Stimulated activated CD8-positive, alpha-beta memory T cell treated with anti-CD3 and anti-CD28 coated beads, Interleukin-7, amount 100 ng/mL, for 24 hours (primary cell): Measurements from ENCODE around the gene MTCH1.
"Not testable (repeated sequence)": the region's sequence is repeated elsewhere in the genome, so short reads cannot be mapped to it uniquely, and the experiment has no call there.

Source experiments
- DNase-seq: peaks from one replicate; pipeline ENCODE4 v3.0.0-alpha.2; 2020; ENCODE audit warnings: low read depth

The MTCH1 gene

DNA sequence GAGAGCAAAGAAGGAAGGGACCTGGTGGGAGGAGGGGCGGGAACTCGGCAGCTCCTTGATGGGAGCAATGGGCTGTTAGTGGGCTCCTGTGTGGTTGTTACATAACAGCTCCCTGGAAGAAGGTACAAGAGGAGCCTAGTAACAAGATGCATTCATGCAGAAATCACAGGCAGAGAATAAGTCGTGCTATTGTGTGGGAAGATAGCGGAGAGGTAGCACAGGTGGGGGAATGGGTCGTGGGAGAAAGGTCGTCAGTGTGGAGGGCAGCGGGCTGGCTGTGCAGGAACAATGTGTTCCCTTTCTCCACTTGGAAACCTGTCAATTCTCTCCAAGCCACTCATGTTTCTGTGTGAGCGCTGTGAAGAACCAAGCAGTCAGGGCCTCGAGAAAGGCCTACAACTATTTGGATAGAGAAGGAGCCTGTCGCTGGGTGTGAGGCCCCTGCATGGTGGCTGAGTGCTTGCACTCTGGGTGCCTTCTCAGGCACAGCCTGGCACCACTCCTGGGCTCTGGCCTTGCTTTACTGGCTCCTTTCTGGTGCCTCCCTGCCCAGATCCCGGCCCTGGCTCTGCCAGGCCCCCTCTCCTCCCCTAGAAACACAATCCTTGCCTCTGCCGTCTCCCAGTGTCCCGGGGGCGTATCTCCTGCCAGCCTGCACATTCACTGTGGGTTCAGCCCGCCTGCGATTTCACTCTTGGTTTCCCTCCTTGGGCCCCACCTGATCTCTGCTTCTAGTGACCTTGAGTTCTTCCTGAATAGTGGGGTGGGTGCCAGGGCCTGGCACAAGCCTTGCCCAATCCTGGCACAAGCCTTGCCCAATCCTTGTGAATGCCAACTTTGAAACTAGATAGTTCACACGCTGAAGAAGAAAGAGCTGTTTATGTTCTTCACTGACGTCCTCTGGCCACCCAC is 12.1 kb upstream of the MTCH1 start:
- no peak for DNase-seq

DNA sequence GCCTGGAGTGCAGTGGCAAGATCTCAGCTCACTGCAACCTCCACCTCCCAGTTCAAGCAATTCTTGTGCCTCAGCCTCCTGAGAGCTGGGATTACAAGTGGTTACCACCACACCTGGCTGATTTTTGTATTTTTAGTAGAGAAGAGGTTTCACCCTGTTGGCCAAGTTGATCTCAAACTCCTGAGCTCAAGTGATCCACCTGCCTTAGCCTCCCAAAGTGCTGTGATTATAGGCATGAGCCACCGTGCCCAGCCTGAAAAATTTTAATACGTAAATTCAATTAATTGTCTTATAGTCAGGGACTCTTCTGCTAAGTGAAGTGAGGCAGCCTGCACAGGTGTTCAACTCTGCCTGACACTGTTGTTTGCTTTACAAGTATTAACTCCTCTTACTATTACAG is 4.4 kb upstream of the MTCH1 start:
- DNase-seq = not testable (repeated sequence)

DNA sequence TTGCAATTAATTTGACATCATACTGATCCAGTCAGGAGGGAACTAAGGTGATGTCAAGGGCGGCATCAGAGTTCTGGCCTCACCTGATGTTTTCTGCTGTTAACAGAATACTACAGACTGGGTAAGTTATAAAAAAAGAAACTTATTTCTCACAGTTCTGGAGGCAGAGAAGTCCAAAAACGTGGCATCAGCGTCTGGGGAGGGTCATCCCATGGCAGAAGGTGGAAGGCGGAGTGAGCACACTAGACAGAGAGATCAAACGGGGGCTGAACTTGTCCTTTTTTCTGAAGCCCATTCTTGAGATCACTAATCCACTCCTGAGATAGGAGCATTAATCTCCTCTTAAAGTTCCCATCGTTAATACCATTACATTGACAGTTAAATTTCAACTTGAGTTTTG is 3.3 kb upstream of the MTCH1 start:
- DNase-seq = no peak

DNA sequence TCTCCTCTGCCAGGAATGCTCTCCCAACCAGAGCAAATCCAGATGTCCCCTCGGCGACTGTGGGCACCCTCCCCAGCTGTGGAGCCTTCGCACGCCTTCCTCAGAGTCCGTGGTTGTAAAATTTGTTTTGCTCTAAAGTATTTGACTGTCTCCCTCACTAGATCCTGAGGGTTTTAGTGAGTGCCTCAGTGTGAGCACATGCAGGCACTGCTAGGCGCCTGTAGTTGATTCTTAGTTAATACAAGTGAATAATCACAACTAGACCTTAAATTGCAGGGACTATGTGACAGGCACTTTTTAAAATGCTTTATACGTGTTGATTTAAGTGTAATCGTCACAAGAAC is 680 bp upstream of the MTCH1 start:
- no peak for DNase-seq

DNA sequence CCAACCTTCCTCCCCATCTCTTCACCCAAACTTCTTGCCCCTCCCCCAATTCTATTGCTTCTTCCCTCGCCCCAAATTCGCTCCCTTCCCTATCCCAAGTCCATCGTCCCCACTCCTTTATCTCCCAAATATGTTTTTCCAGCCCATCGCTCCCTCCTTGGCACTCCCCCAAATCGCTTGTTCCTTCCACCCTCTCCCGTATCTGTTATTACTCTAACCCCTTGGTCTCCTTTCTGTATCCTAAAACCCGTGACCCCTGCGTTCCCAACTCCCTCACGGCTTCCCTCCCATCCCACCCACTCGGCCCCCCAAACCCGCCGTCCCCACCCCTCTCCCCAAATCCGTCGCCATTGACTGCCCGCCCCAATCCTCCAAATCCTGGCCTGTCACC is 584 bp downstream of the MTCH1 start:
- no peak for DNase-seq

DNA sequence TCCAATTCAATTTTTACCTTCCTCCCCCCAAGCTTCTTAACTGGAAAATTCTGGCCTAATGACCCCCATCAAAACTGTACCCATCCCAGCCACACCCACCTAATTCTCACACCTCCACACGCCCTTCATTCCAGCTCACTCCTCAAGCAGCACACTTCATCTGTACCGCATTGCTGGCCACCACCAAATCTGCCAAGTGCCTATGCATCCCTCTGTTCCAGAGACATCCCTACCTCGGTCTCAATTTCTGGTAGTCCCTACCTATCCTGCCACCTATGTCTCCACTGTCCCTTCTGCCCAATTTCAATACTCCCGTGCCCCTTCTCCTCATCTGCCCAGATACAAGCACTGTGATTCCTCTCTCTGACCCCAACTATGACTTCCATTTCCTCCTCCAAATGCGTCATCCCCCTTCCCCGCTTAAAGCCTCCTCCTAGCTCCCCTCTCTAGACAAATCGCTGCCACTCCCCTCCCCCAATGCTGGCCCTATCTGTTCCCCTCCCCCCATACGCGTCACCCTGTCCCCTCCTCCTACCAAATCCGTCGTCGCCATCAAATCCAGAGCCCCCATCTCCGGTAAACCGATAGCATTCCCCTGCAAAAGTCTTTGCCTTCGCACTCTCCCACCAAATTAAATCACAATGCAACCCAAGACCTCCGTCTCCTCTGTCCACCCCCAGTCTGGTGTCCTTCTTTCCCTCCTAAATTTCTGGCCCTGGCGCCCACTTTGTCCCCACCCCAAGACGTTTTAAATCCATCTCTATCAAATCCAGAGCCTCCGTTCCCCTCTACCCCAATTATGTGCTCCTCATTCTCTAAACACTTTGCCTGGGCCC is 1.2 kb downstream of the MTCH1 start:
- DNase-seq = peak; percentile 33

DNA sequence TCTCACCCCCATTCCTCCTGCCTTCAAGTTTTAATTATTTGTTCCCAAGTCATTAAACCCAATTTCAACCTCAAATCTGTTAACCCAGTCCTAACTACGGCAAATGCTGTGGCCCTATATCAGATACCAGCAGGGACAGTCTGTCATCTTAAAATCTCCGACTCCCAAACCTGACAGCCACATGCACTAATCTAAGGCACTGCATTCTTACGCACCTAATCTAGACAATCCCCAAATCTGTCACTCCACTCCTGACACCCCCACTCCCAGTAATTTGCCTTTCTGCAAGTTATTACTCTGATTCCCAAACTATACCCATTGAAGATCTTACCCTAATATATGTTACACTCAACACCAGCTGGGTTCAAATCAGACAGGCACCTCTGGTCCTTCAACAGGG is 2.5 kb downstream of the MTCH1 start:
- DNase-seq = no peak

DNA sequence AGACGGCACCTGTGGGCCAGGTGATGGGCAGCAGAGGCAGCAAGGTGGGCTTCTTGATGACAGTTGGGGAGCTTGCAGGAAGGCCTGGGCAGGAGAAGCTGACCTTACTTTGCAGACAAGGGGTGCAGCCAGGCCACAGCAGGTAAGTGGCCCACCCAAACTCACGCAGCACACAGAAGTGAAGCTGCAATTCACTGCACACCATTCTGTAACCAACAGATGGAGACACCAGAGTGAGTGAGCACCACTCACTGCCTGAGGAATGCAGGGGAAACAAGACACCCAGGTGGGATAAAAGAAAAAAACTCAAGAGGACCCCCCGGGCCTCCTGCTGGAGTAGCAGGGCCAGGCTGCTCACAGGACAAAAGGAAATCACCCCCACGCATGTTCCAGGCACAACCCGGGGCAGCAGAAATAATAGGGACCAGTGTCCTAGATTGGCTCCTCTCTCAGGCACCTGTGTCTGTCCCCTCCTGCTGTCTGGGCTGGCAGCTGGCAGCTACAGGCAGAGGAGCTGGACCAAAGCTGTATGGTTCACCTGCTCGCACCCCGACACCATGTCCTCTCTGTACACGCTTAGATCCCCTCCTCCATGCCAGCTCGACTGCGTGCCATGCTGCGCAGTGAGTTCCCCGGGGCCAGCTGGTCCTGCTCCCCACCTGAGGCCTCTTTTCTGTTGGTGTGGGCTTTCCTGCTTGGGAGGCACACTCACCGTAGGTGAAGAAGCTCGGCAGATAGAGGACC is 4.9 kb downstream of the MTCH1 start:
- no peak for DNase-seq

DNA sequence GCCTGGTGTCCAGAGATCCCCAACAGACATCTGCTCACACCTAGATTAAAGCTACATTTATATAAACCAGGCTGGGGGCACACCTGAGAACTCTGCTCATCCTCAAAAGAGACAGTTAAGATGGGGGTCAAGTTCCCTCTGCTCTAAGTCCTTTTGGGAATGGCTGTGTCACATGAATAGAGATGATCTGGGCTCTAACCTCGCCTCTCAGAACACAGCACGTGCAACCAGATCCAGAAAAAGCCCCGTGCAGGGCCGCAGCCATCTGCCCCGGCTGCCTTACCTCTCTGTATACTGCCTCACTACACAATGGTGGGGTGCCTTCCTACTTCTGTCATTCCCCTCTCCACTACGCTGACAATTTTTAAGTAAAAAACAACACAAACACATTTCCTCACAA is 5.9 kb downstream of the MTCH1 start:
- no peak for DNase-seq

DNA sequence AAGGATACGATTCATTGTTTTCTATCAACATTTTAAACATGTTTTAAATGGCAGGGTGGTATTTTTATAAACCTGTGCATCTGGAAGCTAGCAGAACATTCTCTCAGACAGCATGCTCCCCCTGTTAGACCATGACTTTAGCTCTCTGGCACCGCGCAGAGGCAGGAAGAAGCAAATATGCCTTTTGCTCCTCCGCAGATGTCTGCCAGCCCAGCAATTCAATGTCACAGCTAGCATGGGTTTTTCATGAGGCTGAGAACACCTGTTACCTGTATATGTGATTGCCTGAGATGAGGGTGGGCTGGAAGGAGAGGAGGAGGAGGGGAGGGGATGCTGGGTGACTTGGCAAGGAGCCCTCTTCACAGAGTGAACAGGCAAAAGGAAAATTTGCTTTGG is 6.7 kb downstream of the MTCH1 start:
- no peak for DNase-seq

DNA sequence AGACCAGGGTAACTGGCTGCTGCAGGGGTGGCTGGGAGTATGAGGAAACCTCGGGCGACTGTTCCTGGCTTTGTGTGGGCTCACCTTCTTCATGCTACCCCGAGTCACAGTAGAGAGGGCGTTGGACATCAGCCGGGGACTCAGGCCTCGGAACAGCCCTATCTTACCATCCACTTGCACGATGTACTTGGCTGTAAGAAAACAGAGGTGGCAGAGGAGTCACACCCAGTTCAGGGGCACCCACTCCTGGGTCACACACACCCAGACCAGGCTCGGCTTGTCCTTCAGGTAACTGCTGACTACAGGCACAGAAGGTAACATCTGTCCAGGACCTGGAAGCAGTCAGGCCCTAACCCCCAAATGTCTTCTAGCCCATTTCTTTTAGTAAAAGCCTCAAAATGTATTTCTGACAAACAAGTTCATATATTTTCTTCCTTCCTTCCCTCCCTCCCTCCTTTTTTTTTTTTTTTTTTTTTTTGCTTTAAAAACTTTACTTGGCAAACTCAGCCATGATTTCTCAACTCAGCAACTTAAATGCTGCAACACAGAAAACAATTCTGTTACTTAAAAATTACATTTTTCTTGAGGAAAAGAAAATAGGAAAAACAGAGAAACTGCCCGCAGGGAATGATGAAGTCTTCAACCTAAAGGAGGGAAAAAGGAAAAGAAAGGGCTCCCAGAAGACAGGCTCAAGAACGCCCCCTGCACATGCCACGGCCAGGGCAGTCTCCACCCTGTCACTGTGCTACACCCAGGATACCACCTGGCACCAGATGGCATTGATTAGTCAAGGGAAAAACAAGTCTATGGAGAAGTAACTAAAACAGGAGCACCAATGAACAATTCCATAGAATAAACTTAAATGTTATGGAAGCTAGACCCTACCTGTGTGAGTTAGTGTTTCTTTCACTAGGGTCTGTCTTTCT is 7.3 kb downstream of the MTCH1 start:
- no peak for DNase-seq

DNA sequence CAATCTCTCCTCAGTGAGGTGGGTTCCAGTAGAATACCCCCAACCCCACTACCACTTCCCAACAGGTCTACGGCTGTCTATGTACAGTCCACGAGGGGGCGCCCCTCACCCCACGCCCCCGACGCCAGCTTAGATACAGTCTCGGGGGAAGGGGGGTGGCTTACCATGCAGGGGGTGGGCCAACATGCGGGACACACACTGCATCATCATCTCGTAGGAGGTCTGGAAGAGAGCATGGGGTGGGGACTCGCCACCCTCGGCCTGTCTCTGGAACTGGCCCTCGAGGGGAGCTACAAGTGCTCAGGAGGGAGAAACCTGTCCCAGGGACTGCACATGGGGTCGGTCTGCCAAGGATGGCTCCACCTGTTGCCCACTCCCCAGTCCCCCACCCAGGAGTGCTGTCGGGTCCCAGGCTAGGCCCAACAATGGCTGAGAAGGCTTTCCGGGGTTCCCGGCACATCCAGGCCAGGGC is 8.5 kb downstream of the MTCH1 start:
- no peak for DNase-seq

DNA sequence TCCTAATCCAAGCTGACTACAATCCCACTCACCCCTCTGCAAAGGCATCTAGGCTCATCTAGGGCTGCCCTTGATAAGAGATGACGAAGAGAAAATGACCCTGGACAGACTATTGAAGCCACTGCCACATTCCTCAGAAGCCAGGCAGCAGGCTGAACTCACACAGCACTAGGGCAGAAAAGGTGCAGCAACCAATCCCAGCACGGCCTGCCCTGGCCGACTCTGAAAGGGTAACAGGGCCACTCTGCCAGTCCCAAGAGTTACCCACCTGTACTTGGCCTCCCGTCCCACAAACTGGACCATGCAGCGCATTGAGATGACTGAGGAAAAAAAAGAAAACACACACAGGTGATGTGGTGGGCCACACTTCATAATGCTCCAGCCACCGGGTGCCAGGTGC is 9.1 kb downstream of the MTCH1 start:
- no peak for DNase-seq

DNA sequence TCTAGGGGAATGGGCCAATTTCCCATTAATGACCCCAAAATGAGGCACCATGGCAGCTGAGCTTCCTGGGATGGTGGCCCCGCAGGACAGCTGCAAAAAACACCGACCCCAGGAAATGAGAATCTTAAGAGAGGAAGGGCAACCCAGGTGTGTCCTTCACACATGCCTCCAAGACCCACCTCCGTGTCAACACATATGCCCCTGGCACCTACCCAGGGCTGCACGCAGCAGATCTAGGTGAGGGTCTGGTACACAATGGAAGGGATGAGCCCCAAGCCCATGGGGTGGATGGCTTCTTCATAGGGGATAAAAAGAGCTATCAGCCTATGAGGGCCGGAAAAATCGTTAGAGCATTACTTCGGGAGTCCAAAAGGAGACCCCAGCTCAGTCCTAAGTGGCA is 9.5 kb downstream of the MTCH1 start:
- no peak for DNase-seq

DNA sequence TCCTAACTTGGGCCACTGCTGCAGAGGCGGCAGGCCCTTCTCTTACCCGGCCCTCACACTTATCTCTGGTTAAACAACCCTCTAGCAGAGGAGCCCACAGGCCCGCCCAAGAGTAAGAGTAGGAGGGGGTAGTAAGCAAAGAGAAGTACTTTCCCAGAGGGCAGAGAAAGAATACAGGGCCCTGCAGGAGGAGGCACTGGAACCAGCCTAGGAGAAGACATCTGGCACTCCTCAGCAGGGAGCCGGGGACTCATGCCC is 10.1 kb downstream of the MTCH1 start:
- no peak for DNase-seq

DNA sequence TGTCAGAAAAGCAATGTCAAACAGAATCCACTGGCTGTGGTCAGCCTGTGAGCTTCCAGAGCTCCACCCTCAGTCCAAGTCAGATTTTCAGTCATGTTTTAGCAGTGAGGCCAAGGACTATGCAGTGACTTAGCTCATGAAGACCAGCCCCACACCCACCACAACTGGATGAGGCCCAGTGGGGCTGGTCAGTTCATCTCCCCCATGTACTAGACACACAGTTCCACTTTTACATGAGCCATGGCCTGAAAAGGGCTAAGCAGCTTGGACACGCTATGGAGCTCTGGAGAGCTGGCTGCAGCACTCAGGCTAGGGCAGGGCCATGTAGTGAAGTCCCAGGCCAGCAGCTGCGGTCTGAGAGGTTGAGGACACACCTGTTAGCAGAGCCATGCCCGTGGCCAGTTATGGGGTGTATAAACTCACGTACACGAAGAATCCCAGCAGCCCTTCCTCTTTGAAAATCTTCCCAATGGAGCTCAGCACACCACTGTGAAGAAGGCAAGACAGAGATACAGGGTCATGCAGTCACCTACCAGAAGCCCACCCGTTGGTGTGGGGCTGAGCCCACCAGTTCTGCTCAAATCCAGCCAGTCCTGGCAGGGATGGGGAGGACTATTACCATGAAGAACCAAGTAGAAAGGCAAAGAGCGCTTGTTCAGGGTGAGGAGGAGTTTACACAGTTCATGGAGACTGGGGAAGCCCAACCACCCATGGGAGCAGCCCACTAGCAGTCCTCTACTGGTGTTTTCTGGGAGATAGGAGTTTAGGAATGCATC is 10.6 kb downstream of the MTCH1 start:
- DNase-seq = no peak

DNA sequence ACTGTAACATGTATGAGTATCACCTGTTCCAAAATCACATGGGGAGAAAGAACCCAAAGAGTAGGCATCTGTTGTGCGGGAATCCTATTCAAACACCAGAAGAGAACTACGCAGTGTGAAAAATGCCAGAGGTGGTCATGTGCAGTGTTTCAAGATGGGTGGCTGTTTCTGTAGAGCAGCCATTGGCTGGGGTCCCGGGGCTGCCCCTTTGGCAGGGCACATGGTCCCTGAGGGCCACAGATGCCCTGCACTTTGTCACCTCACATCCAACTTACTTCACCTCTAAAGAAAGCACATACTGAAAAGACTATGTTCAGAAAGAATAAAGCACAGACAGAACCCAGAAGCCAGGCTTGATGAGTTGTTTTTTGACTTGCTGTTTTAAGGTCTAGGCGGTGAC is 12.3 kb downstream of the MTCH1 start:
- DNase-seq = no peak

DNA sequence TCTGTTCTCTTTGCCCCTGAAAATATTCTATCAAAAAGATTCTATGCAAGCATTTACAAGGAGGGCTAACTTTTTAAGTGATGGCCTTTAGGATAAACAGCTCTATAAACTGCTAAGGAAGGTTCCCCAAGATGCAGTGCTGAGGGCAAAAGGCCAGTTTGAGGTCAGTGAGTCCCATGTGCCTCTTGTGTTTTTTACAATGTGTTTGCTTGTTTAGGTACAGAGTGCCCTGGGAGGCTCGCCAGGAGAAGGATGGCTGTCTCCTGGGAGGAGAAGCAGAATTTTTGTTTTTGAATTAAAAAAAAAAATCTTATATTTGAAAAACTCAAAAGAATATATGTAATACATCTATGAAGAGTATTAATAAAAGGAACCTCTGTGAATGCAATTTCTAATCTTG is 12.8 kb downstream of the MTCH1 start:
- DNase-seq = no peak

DNA sequence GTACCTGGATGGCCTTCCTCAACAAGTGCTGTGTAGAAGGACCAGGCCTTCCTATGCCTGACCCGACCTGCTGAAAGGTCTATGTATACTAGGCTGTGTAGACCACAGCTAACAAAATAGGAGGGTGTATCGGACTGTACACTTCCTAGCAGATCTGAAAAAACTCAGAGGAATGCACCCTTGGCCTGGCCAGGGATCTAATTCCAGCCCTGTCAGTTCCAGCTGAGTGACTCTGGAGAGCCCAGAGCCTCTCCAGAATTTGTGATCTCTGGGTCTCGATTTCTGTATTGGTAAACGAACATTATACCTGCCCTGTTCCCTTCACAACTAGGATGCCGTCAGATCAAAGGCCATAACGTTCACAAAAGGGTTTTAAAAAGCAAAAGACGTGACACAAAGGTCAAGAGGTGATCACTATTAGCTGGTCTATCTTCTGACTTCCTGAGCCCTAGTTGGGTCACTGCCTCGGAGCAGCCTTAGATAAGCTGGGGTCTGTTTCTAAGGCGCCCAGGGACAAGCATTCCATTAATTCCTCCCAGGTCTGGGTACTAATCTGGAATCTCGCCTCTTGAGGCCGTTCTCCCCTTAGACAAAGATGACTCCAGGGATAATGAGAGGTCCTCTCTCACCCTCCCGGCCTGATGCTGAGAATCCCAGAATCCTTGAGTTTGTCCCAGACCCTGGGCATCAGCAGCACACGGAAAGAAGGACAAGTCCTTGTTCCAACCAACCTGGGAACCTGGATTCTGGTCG is 13.9 kb downstream of the MTCH1 start:
- no peak for DNase-seq
